SH-SY5Y (cell line): ENCODE results near the gene XCR1.

Experiments
- GATA2 ChIP-seq: IDR thresholded peaks from 2 replicates; pipeline ENCODE4 v1.6.1; 2011; ENCODE audit warnings: mild to moderate bottlenecking, low read depth, low read length
- GATA3 ChIP-seq: IDR thresholded peaks from 2 replicates; pipeline ENCODE4 v1.6.1; 2011; ENCODE audit warnings: low read depth, mild to moderate bottlenecking, low read length, moderate library complexity

- TF ChIP-seq GATA3 (no peak), GATA2 (no peak)
These were observed 40.1 kb upstream of the XCR1 start for GRCh38 chr3:46067401-46067800.
